OCI-LY1 (cell line): ENCODE measurements around the gene MRPL33.

Experiments used
- CTCF ChIP-seq: fragments of 200-600 bp; sonication (generic), shearing (Covaris generic); IDR thresholded peaks from 2 replicates; pipeline ENCODE4 v1.5.1; 2017; ENCODE audit warnings: mild to moderate bottlenecking, antibody characterized with exemption, low read length, moderate library complexity, mixed read lengths
- EZH2 ChIP-seq: fragments of 200-600 bp; sonication (generic), shearing (Covaris generic); IDR thresholded peaks from 2 replicates; pipeline ENCODE4 v1.8.0; 2017; ENCODE audit warnings: borderline replicate concordance, mixed run types, mild to moderate bottlenecking, antibody characterized with exemption, low read length, moderate library complexity, mixed read lengths

DNA sequence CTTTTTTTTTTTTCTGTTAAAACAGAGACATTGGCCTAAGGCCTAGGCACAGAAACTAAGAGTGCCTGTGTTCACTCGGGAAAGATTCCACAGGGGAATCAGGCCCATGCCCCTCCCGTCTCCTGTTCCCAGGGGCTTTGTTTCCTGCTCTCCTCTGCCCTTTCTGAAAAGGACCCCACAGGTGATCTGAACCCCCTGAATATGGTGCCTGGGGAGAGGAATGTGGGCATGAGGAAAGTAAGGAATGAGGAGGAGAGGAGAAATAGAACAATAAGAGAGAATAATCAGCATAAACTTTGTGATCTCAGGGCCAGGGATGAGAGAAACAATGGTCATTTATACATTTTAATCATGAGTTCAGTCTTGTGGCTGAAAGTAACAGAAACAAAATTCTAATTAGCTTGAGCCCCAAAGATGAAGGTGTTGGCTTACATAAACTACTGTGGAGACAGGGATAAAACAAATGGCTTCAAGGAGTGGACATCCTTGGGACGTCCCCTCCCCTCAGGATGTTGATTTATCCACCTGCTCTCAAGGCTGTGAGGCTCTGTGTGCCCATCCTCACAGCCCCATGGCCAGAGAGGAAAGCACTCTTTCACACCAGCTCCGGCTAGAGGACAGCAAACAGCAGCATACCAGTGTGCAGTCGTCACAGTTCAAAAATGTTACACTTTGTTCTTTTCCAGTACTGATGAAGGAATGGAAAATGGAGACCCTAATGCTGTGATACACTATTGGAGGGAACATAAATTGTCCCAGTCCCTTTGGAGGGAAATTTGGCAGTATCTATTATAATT, 46.4 kb upstream of the MRPL33 start:
- TF ChIP-seq CTCF (no peak), EZH2 (no peak)
